Upper lobe of right lung (tissue), 1 donor: ENCODE results near the gene AP1M1. TPM values are rescaled to one million over a fixed set of nuclear protein-coding genes. Genes with fewer than 3 reads are reported as not detected.

Experiments
- ATAC-seq: fragments of 200-7000 bp; cut with Tn5 transposase; one replicate; pipeline ENCODE4 v1.9.1; 2020; ENCODE audit warnings: mild to moderate bottlenecking, moderate library complexity
- DNase-seq: peaks from one replicate; pipeline ENCODE4 v3.0.0-alpha.2; 2020
- H3K27ac ChIP-seq: fragments of 200-600 bp; one replicate; pipeline ENCODE4 v1.8.0; 2022
- H3K27me3 ChIP-seq: fragments of 200-600 bp; one replicate; pipeline ENCODE4 v1.8.0; 2022; ENCODE audit warnings: mild to moderate bottlenecking
- H3K36me3 ChIP-seq: fragments of 200-600 bp; one replicate; pipeline ENCODE4 v1.8.0; 2022
- H3K4me1 ChIP-seq: fragments of 200-600 bp; one replicate; pipeline ENCODE4 v1.8.0; 2022
- H3K4me3 ChIP-seq: fragments of 200-600 bp; one replicate; pipeline ENCODE4 v1.8.0; 2022; ENCODE audit warnings: mild to moderate bottlenecking
- H3K9me3 ChIP-seq: fragments of 200-600 bp; one replicate; pipeline ENCODE4 v1.8.0; 2022
- CTCF ChIP-seq: fragments of 200-600 bp; IDR thresholded peaks from one replicate; pipeline ENCODE4 v1.8.0; 2022; ENCODE audit warnings: antibody characterized with exemption
- intact Hi-C: fragments of 100-400 bp; cut with DNase I; formaldehyde crosslinking; loops from one replicate; pipeline ENCODE4 v1.11.0; 2022
- total RNA-seq: library from RNA; stranded (reverse); fragmentation: NEBNext Ultra II Directional; extraction: Animal tissue kit (Norgen Biotek cat#: 25700); gene quantifications from one replicate; pipeline ENCODE4 v1.2.1, GENCODE V29; 2021
- donor health status: DM: no; HTN: yes; CAD: no; lungs with severe emphysema.

The AP1M1 gene
- total RNA-seq, 1 donor from 2014 or later = 72.1 TPM

DNA sequence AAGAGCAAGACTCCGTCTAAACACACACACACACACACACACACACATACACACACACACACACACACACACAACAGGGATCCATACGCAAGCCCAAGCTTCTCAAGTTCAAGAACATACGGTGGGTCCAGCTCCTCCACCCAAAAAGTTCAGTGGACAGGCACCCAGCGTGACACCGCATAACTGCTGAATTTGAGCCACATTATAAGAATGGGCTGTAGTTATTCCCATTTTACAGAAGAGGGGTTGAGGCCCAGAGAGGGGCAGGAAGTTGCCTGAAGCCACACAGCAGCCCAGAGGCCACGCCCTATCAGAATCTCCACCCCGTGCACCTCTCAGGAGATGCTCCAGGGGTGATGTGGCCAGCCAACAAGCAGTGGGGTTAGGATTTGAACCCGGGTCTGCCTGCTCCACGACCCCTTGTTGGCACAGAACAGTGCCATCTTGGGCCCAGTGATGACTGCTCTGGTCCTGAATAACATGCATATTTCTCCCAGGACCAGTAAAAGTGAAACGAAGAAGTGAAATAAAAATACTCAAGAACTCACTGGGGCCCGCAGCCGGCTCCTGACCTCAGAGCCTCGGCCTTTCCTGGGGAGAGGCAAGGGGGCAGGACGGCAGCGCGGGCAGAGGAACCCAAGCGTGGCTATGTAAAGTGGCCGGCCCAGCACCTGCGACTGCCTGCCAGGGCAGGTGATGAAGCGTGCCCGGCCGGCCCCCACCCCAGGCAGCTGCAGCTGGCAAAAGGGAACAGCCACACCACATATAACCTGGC, 61.9 kb downstream of the AP1M1 start:
- no peak overlapping the region for H3K4me3 ChIP-seq
- peaks cover 42% of the 10 kb centered on the region for H3K4me1 ChIP-seq
- peak; percentile 2 for ATAC-seq
- H3K36me3 ChIP-seq = no peaks in the 10 kb centered on the region
- DNase-seq = no peak
- no peaks in the 10 kb centered on the region for H3K27me3 ChIP-seq
- no peaks in the 10 kb centered on the region for H3K9me3 ChIP-seq
- intact Hi-C loops = no loop called here
- peak overlapping the region; percentile 74 for H3K27ac ChIP-seq
- TF ChIP-seq CTCF = no peak

DNA sequence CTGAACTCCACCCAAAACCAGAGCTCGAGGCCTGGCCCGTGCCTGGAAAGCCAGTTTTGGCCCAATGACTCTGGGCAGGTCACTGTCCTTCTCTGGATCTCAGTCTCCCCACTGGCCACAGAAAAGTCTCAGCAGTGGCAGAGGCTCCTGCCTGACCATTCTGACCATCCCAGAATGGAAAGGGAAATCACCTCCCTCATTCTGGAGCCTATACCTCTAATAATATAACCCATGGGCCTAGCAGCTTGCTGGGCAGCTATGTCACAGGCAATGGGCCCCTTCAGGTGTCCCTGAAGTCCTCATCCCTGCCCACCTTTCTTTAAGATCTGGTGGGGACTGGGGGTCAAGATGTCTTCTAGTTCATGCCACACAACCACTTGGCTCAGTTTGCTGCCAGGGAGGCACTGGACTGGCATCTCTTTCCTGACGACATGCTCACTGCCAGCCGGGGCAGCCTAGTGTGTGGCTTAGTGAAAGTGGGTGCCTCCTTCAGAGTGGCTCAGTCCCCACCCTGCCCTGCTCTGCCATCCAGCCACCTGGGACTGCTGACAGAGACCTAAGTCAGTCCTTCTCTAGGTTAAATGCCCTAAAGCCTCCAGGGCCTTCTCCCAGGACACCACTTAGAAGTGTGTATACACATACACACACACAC, 62.6 kb downstream of the AP1M1 start:
- TF ChIP-seq CTCF = no peak

DNA sequence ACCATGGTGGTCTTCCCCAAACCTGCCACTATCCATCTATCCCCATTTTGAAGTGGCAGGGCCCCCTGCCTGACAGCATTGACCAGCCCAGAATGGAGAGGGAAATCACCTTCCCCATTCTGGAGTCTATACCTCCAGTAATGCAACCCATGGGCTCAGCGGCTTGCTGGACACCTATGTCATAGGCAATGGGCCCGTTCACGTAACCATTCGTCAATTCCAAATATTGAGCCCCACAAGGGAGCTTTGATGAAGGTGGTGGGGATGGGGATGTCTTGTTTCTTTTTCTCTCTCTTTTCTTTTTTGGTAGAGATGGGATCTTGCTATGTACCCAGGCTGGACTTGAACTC, 63.1 kb downstream of the AP1M1 start:
- Histone ChIP-seq H3K27me3 (no peaks in the 10 kb centered on the region), H3K27ac (no peak overlapping the region), H3K4me3 (no peak overlapping the region), H3K4me1 (peaks cover 42% of the 10 kb centered on the region), H3K9me3 (no peaks in the 10 kb centered on the region), H3K36me3 (no peaks in the 10 kb centered on the region)
- ATAC-seq (no peak), DNase-seq (no peak)
- no peak for TF ChIP-seq CTCF
- intact Hi-C loops = no loop called here

More for the DNA sequence above, 62.6 kb downstream of the AP1M1 start:
- no peak for ATAC-seq
- H3K36me3 ChIP-seq = no peaks in the 10 kb centered on the region
- H3K27ac ChIP-seq = peak overlapping the region; percentile 74
- no peak overlapping the region for H3K4me3 ChIP-seq
- intact Hi-C loops = no loop called here
- H3K27me3 ChIP-seq = no peaks in the 10 kb centered on the region
- no peak for DNase-seq
- H3K4me1 ChIP-seq = peaks cover 42% of the 10 kb centered on the region
- H3K9me3 ChIP-seq = no peaks in the 10 kb centered on the region

DNA sequence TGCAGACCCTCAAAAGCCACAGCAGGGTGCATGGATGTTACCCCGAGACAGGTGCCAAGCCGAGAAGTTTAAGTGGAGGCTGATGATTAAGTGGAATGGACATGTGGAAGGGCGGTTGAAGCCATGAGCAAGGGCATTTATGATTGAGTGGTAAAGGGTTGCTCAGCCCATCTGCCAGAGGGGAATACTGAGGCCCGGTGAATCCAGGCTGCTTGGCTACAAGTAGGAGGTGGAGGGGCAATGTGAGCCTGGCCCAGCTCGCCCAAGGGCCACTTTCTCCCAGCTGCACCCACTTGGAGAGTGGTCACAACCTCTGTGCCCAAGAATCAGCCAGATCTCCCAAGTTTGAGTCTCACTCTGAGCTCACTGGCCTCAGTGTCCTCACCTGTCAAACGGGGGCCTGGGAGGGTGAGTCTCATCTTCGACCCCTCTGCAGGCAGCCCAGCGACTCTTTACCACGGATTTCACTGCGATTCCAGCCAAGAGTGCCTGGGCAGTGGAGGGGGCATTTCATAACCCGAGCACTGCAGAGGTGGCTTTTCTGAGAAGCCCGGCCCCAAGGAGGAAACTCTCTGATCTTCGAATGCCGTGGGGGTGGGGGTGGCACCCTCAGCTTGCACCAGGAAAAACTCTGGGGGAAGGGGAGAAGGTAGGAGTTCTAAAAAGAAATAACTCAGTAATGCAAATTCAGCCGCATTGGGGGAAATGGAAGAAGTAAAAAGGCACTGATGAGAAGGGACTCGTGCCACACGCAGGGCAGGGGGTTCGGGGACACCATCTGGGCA, 64.1 kb downstream of the AP1M1 start:
- H3K4me1 ChIP-seq = peaks cover 42% of the 10 kb centered on the region
- ATAC-seq (peak; percentile 25), DNase-seq (no peak)
- H3K27me3 ChIP-seq = no peaks in the 10 kb centered on the region
- no peak overlapping the region for H3K27ac ChIP-seq
- no peaks in the 10 kb centered on the region for H3K9me3 ChIP-seq
- no peak overlapping the region for H3K4me3 ChIP-seq
- no peaks in the 10 kb centered on the region for H3K36me3 ChIP-seq
- intact Hi-C loops = no loop called here
- no peak for TF ChIP-seq CTCF

DNA sequence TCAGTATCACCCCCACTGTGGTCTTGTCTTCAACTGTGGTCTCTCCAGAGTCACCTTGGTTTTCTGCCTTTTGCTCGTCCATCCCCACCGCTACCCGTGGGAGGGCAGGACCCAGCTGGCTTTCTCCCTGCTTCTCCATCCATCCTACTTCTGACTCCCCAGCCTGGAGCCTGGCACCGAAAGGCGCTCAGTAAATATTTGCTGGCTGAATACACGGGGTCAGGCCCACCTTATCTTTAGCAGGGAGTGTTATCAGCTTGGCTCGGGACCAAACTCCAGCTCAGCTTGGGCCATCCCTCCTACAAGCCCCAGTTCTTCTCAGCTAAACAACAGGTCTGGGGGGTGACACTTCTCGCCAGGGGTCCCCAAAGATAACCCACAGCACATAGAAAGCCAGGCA, 64.9 kb downstream of the AP1M1 start:
- ATAC-seq (peak; percentile 42), DNase-seq (no peak)
- TF ChIP-seq CTCF = no peak
- no peaks in the 10 kb centered on the region for H3K36me3 ChIP-seq
- H3K9me3 ChIP-seq = no peaks in the 10 kb centered on the region
- H3K4me1 ChIP-seq = peaks cover 40% of the 10 kb centered on the region
- no peak overlapping the region for H3K4me3 ChIP-seq
- no peak overlapping the region for H3K27ac ChIP-seq
- no peaks in the 10 kb centered on the region for H3K27me3 ChIP-seq
- intact Hi-C loops = no loop called here
